Liver (tissue), 9 donors: ENCODE data around the gene BCL2L13. TPM values are rescaled to one million over a fixed set of nuclear protein-coding genes. Genes with fewer than 3 reads are reported as not detected.

Experiments
- DNase-seq: peaks from one replicate; pipeline ENCODE4 v3.0.0-alpha.2; 2017; ENCODE audit warnings: low spot score
- H3K27ac ChIP-seq, 2 donors: one replicate each; pipeline ENCODE4 v1.7.0; 2013; ENCODE audit warnings: inconsistent platforms in 2 of 2, low read length in 2 of 2, control low read depth in 1 of 2, low read depth in 1 of 2, mild to moderate bottlenecking in 1 of 2
- H3K27me3 ChIP-seq, 4 donors: one replicate each; pipeline versions ENCODE4 v1.6.1 to v1.7.0; 2013; ENCODE audit warnings: low read length in 3 of 4, inconsistent platforms in 1 of 4, mild to moderate bottlenecking in 1 of 4, moderate library complexity in 1 of 4; ENCODE audit not compliant: control insufficient read depth in 4 of 4, insufficient read depth in 4 of 4
- H3K36me3 ChIP-seq, 4 donors: one replicate each; pipeline versions ENCODE4 v1.6.1 to v1.7.0; 2013; ENCODE audit warnings: low read length in 3 of 4, mild to moderate bottlenecking in 3 of 4, low read depth in 1 of 4, moderate library complexity in 1 of 4; ENCODE audit not compliant: control insufficient read depth in 4 of 4, insufficient read depth in 3 of 4
- H3K4me1 ChIP-seq, 4 donors: one replicate each; pipeline versions ENCODE4 v1.6.1 to v1.7.0; 2013; ENCODE audit warnings: low read length in 3 of 4, mild to moderate bottlenecking in 3 of 4, moderate library complexity in 1 of 4; ENCODE audit not compliant: control insufficient read depth in 4 of 4, insufficient read depth in 4 of 4
- H3K4me3 ChIP-seq, 3 donors: one replicate each; pipeline versions ENCODE4 v1.6.1 to v1.7.0; 2013; ENCODE audit warnings: low read length in 3 of 3, control low read depth in 1 of 3, low read depth in 1 of 3, mild to moderate bottlenecking in 1 of 3
- H3K9ac ChIP-seq, 2 donors: one replicate each; pipeline ENCODE4 v1.7.0; 2013; ENCODE audit warnings: low read length in 2 of 2, mild to moderate bottlenecking in 2 of 2, moderate library complexity in 2 of 2, control low read depth in 1 of 2, low read depth in 1 of 2
- H3K9me3 ChIP-seq, 4 donors: one replicate each; pipeline versions ENCODE4 v1.6.1 to v1.7.0; 2013; ENCODE audit warnings: low read length in 3 of 4; ENCODE audit not compliant: control insufficient read depth in 4 of 4
- EGR1 ChIP-seq, 2 donors: IDR thresholded peaks; 2 replicates each; pipeline ENCODE4 v1.6.1; 2016 to 2018; ENCODE audit warnings: antibody characterized with exemption in 2 of 2, low read depth in 2 of 2
- FOXA1 ChIP-seq: IDR thresholded peaks from 2 replicates; pipeline ENCODE4 v1.6.1; 2016; ENCODE audit warnings: antibody characterized with exemption
- FOXA2 ChIP-seq: IDR thresholded peaks from 2 replicates; pipeline ENCODE4 v1.6.1; 2016; ENCODE audit warnings: antibody characterized with exemption
- GABPA ChIP-seq, 2 donors: IDR thresholded peaks in 1 of 2; conservative IDR thresholded peaks in 1 of 2; 2 replicates each; pipeline ENCODE4 v1.6.1; 2016; ENCODE audit warnings: antibody characterized with exemption in 2 of 2, mild to moderate bottlenecking in 1 of 2, moderate library complexity in 1 of 2
- HNF4A ChIP-seq, 2 donors: conservative IDR thresholded peaks; 2 replicates each; pipeline ENCODE4 v1.6.1; 2016; ENCODE audit warnings: antibody characterized with exemption in 2 of 2, mild to moderate bottlenecking in 2 of 2
- HNF4G ChIP-seq: IDR thresholded peaks from 2 replicates; pipeline ENCODE4 v1.6.1; 2016; ENCODE audit warnings: antibody characterized with exemption
- NR2F2 ChIP-seq: IDR thresholded peaks from 2 replicates; pipeline ENCODE4 v1.6.1; 2016; ENCODE audit warnings: antibody characterized with exemption
- RAD21 ChIP-seq, 2 donors: IDR thresholded peaks; 2 replicates each; pipeline ENCODE4 v1.6.1; 2016; ENCODE audit warnings: antibody characterized with exemption in 2 of 2, mild to moderate bottlenecking in 2 of 2
- REST ChIP-seq: IDR thresholded peaks from 2 replicates; pipeline ENCODE4 v1.6.1; 2016; ENCODE audit warnings: antibody characterized with exemption, mild to moderate bottlenecking
- RXRA ChIP-seq, 2 donors: IDR thresholded peaks; 2 replicates each; pipeline ENCODE4 v1.6.1; 2017 to 2018; ENCODE audit warnings: antibody characterized with exemption in 2 of 2, mild to moderate bottlenecking in 1 of 2
- SP1 ChIP-seq: IDR thresholded peaks from 2 replicates; pipeline ENCODE4 v1.6.1; 2018; ENCODE audit warnings: antibody characterized with exemption, mild to moderate bottlenecking
- TAF1 ChIP-seq: conservative IDR thresholded peaks from 2 replicates; pipeline ENCODE4 v1.6.1; 2016; ENCODE audit warnings: antibody characterized with exemption, mild to moderate bottlenecking
- YY1 ChIP-seq: IDR thresholded peaks from 2 replicates; pipeline ENCODE4 v1.6.1; 2016; ENCODE audit warnings: antibody characterized with exemption, mild to moderate bottlenecking
- WGBS: extraction: QIAGEN DNeasy Blood & Tissue Kit; methylation state at CpG from one replicate; pipeline ENCODE4 v1.1.7; 2013; 5-methylcytosine and 5-hydroxymethylcytosine counted together
- polyA plus RNA-seq, 2 donors: library from polyadenylated mRNA; stranded (reverse) in 1 of 2; unstranded in 1 of 2; fragments of 200-250 nt in 1 of 2; fragments of >200 nt in 1 of 2; fragmentation: Nextera tagmentation in 1 of 2; extraction: Ambion mirVana in 1 of 2; gene quantifications; one replicate each; pipeline versions ENCODE4 v1.2.1 to v1.2.3, GENCODE V29; 2013 to 2015
- total RNA-seq, 2 donors: library from RNA; depleted of rRNA; stranded (reverse); fragments of >200 nt; gene quantifications; one replicate each; pipeline ENCODE4 v1.2.3, GENCODE V29; 2014
- TF ChIP-seq, protein P1 (sequence below): fragments of 150-350 bp; IDR thresholded peaks from 2 replicates; pipeline ENCODE4 v1.5.1; 2017; ENCODE audit warnings: improper control_type of control experiment, low read depth, low read length; ENCODE audit not compliant: missing input control
- TF ChIP-seq, protein P2 (sequence below): IDR thresholded peaks from 2 replicates; pipeline ENCODE4 v1.6.1; 2016; ENCODE audit warnings: antibody characterized with exemption
- TF ChIP-seq, protein P3 (sequence below): IDR thresholded peaks from 2 replicates; pipeline ENCODE4 v1.6.1; 2016; ENCODE audit warnings: antibody characterized with exemption
- TF ChIP-seq, protein P4 (sequence below): IDR thresholded peaks from 2 replicates; pipeline ENCODE4 v1.6.1; 2016; ENCODE audit warnings: antibody characterized with exemption
- donor health status: healthy.
- donor health status: healthy.
- donor health status: healthy.
- donor health status: healthy.
- donor health status: healthy.

BCL2L13 gene
- total and polyA plus RNA-seq, 4 donors, result 22.3 to 31.8 (median 24.5) TPM

DNA sequence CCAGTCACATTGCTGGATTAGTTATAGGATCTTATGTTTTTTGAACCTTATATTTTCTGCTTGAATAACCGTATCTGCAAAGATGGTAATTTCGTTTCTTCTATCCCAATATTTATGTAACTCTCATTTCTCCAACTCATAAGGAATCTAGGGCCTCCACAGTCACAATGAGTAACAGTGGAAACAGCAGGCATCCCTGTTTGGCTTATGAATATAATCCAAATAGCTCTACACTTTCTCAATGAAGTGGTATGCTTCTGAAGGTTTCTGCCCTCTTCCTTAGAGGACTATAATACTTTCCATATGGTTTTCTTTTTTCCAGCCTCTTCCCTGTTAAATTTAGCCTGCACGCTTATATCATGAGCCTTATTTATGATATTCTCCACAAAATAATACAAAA lies 26.5 kb upstream of the BCL2L13 start:
- Histone ChIP-seq H3K4me1 (no peaks in the 10 kb centered on the region), H3K36me3 (peaks cover 16 to 30% (median 28%) of the 10 kb centered on the region in 4 donors), H3K9ac (no peak overlapping the region), H3K4me3 (no peak overlapping the region), H3K27ac (no peak overlapping the region), H3K9me3 (no peaks in the 10 kb centered on the region), H3K27me3 (no peaks in the 10 kb centered on the region)
- WGBS, result 93% methylated on average over 3 of the region's 3 CpGs
- TF ChIP-seq, protein P1, sequence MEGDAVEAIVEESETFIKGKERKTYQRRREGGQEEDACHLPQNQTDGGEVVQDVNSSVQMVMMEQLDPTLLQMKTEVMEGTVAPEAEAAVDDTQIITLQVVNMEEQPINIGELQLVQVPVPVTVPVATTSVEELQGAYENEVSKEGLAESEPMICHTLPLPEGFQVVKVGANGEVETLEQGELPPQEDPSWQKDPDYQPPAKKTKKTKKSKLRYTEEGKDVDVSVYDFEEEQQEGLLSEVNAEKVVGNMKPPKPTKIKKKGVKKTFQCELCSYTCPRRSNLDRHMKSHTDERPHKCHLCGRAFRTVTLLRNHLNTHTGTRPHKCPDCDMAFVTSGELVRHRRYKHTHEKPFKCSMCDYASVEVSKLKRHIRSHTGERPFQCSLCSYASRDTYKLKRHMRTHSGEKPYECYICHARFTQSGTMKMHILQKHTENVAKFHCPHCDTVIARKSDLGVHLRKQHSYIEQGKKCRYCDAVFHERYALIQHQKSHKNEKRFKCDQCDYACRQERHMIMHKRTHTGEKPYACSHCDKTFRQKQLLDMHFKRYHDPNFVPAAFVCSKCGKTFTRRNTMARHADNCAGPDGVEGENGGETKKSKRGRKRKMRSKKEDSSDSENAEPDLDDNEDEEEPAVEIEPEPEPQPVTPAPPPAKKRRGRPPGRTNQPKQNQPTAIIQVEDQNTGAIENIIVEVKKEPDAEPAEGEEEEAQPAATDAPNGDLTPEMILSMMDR, result no peak
- TF ChIP-seq, protein P2, sequence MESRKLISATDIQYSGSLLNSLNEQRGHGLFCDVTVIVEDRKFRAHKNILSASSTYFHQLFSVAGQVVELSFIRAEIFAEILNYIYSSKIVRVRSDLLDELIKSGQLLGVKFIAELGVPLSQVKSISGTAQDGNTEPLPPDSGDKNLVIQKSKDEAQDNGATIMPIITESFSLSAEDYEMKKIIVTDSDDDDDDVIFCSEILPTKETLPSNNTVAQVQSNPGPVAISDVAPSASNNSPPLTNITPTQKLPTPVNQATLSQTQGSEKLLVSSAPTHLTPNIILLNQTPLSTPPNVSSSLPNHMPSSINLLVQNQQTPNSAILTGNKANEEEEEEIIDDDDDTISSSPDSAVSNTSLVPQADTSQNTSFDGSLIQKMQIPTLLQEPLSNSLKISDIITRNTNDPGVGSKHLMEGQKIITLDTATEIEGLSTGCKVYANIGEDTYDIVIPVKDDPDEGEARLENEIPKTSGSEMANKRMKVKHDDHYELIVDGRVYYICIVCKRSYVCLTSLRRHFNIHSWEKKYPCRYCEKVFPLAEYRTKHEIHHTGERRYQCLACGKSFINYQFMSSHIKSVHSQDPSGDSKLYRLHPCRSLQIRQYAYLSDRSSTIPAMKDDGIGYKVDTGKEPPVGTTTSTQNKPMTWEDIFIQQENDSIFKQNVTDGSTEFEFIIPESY, result no peak
- TF ChIP-seq, protein P3, sequence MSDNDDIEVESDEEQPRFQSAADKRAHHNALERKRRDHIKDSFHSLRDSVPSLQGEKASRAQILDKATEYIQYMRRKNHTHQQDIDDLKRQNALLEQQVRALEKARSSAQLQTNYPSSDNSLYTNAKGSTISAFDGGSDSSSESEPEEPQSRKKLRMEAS, result no peak
- no peak for DNase-seq

DNA sequence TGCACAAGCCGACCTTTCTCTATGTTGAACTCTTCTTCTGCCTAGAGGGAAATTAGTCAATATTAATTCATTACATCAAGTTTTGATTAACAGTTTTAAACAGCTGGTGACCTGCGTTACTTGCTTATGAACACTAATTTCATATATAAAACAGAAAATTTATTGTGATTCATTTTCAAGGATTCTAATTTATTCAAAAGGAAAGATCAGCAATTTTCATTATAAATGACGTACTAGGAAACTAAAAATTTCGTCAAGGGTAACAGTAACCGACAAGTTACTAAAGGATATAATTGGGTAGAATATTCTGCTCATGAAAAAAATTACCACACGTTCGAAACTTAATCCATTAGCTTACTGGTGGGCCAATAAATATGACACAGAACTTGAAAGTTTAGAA lies 25.3 kb upstream of the BCL2L13 start:
- Histone ChIP-seq H3K4me3 (no peak overlapping the region), H3K9me3 (no peaks in the 10 kb centered on the region), H3K36me3 (peaks cover 16 to 26% (median 23%) of the 10 kb centered on the region in 4 donors), H3K27me3 (no peaks in the 10 kb centered on the region), H3K4me1 (no peaks in the 10 kb centered on the region), H3K27ac (no peak overlapping the region), H3K9ac (no peak overlapping the region)
- TF ChIP-seq, protein P1, result no peak
- no peak for TF ChIP-seq REST
- TF ChIP-seq GABPA (IDR thresholded peaks at IDR 0.05 in 1 of 2, conservative IDR thresholded peaks at IDR 0.05 in 1 of 2), result no peak
- no peak for TF ChIP-seq EGR1 (IDR thresholded peaks at IDR 0.05; ENCODE audit: low read depth in 2 of 2)
- TF ChIP-seq HNF4A (conservative IDR thresholded peaks at IDR 0.05), result no peak
- no peak for TF ChIP-seq FOXA1
- TF ChIP-seq NR2F2, result no peak
- TF ChIP-seq RXRA (IDR thresholded peaks at IDR 0.05), result no peak
- no peak for TF ChIP-seq YY1
- TF ChIP-seq, protein P3, result no peak
- no peak for TF ChIP-seq SP1
- TF ChIP-seq TAF1, result no peak
- TF ChIP-seq, protein P4, sequence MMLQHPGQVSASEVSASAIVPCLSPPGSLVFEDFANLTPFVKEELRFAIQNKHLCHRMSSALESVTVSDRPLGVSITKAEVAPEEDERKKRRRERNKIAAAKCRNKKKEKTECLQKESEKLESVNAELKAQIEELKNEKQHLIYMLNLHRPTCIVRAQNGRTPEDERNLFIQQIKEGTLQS, result no peak
- TF ChIP-seq HNF4G, result no peak
- TF ChIP-seq FOXA2, result no peak
- TF ChIP-seq, protein P2, result no peak
- no peak for TF ChIP-seq RAD21 (IDR thresholded peaks at IDR 0.05)
- DNase-seq, result no peak
- 96% methylated on average over 7 of the region's 7 CpGs for WGBS
